ENCODE measurements around the gene PCDHB11.
"Not testable (repeated sequence)": the region's sequence is repeated elsewhere in the genome, so short reads cannot be mapped to it uniquely, and the experiment has no call there.

DNA sequence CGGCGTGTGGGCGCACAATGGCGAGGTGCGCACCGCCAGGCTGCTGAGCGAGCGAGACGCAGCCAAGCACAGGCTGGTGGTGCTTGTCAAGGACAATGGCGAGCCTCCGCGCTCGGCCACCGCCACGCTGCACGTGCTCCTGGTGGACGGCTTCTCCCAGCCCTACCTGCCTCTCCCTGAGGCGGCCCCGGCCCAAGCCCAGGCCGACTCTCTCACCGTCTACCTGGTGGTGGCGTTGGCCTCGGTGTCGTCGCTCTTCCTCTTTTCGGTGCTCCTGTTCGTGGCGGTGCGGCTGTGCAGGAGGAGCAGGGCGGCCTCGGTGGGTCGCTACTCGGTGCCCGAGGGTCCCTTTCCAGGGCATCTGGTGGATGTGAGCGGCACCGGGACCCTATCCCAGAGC, 47.3 kb upstream of the PCDHB11 start:
- TF ChIP-seq, protein P1, sequence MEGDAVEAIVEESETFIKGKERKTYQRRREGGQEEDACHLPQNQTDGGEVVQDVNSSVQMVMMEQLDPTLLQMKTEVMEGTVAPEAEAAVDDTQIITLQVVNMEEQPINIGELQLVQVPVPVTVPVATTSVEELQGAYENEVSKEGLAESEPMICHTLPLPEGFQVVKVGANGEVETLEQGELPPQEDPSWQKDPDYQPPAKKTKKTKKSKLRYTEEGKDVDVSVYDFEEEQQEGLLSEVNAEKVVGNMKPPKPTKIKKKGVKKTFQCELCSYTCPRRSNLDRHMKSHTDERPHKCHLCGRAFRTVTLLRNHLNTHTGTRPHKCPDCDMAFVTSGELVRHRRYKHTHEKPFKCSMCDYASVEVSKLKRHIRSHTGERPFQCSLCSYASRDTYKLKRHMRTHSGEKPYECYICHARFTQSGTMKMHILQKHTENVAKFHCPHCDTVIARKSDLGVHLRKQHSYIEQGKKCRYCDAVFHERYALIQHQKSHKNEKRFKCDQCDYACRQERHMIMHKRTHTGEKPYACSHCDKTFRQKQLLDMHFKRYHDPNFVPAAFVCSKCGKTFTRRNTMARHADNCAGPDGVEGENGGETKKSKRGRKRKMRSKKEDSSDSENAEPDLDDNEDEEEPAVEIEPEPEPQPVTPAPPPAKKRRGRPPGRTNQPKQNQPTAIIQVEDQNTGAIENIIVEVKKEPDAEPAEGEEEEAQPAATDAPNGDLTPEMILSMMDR (IDR thresholded peaks at IDR 0.05; ENCODE audit: low read depth, low read length, missing input control), result not testable (repeated sequence)
- TF ChIP-seq FOXA1 (IDR thresholded peaks at IDR 0.05); EGR1 (IDR thresholded peaks at IDR 0.05; ENCODE audit: low read depth in 2 of 2): not testable (repeated sequence)
- TF ChIP-seq, protein P2, sequence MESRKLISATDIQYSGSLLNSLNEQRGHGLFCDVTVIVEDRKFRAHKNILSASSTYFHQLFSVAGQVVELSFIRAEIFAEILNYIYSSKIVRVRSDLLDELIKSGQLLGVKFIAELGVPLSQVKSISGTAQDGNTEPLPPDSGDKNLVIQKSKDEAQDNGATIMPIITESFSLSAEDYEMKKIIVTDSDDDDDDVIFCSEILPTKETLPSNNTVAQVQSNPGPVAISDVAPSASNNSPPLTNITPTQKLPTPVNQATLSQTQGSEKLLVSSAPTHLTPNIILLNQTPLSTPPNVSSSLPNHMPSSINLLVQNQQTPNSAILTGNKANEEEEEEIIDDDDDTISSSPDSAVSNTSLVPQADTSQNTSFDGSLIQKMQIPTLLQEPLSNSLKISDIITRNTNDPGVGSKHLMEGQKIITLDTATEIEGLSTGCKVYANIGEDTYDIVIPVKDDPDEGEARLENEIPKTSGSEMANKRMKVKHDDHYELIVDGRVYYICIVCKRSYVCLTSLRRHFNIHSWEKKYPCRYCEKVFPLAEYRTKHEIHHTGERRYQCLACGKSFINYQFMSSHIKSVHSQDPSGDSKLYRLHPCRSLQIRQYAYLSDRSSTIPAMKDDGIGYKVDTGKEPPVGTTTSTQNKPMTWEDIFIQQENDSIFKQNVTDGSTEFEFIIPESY (IDR thresholded peaks at IDR 0.05), result not testable (repeated sequence)
